Esophagus (tissue), 2 donors: ENCODE data around the gene ARMC9. TPM values are rescaled to one million over a fixed set of nuclear protein-coding genes. Genes with fewer than 3 reads are reported as not detected.

Source experiments
- H3K27ac ChIP-seq, 2 donors: one replicate each; pipeline ENCODE4 v1.5.1; 2013; ENCODE audit warnings: low read depth in 2 of 2, mild to moderate bottlenecking in 2 of 2, inconsistent platforms in 1 of 2, low read length in 1 of 2, moderate library complexity in 1 of 2
- H3K27me3 ChIP-seq, 2 donors: one replicate each; pipeline ENCODE4 v1.6.1; 2013; ENCODE audit warnings: low read length in 2 of 2, control low read depth in 1 of 2, mild to moderate bottlenecking in 1 of 2; ENCODE audit not compliant: insufficient read depth in 2 of 2, control insufficient read depth in 1 of 2
- H3K36me3 ChIP-seq, 2 donors: one replicate each; pipeline ENCODE4 v1.6.1; 2013; ENCODE audit warnings: low read length in 1 of 2; ENCODE audit not compliant: control insufficient read depth in 2 of 2, insufficient read depth in 2 of 2
- H3K4me1 ChIP-seq, 2 donors: one replicate each; pipeline ENCODE4 v1.6.1; 2013; ENCODE audit warnings: low read length in 1 of 2; ENCODE audit not compliant: control insufficient read depth in 2 of 2, insufficient read depth in 2 of 2
- H3K4me3 ChIP-seq, 2 donors: one replicate each; pipeline ENCODE4 v1.5.1; 2013; ENCODE audit warnings: low read length in 2 of 2, mild to moderate bottlenecking in 2 of 2, low read depth in 1 of 2, moderate library complexity in 1 of 2
- H3K9me3 ChIP-seq, 2 donors: one replicate each; pipeline ENCODE4 v1.6.1; 2013; ENCODE audit warnings: mild to moderate bottlenecking in 2 of 2, low read depth in 1 of 2, low read length in 1 of 2, moderate library complexity in 1 of 2; ENCODE audit not compliant: control insufficient read depth in 2 of 2, insufficient read depth in 1 of 2
- WGBS, 2 donors: extraction: QIAGEN DNeasy Blood & Tissue Kit; methylation state at CpG; one replicate each; pipeline ENCODE4 v1.1.7; 2013; 5-methylcytosine and 5-hydroxymethylcytosine counted together
- polyA plus RNA-seq, 2 donors: library from polyadenylated mRNA; stranded (reverse); fragments of 200-250 nt; gene quantifications; one replicate each; pipeline ENCODE4 v1.2.3, GENCODE V29; 2013
- donor health status: healthy with polysubstance abuse.
- donor health status: Bipolar disorder and iron deficiency.

The ARMC9 gene
- polyA plus RNA-seq, 2 donors = 2.9 to 3.6 TPM

DNA sequence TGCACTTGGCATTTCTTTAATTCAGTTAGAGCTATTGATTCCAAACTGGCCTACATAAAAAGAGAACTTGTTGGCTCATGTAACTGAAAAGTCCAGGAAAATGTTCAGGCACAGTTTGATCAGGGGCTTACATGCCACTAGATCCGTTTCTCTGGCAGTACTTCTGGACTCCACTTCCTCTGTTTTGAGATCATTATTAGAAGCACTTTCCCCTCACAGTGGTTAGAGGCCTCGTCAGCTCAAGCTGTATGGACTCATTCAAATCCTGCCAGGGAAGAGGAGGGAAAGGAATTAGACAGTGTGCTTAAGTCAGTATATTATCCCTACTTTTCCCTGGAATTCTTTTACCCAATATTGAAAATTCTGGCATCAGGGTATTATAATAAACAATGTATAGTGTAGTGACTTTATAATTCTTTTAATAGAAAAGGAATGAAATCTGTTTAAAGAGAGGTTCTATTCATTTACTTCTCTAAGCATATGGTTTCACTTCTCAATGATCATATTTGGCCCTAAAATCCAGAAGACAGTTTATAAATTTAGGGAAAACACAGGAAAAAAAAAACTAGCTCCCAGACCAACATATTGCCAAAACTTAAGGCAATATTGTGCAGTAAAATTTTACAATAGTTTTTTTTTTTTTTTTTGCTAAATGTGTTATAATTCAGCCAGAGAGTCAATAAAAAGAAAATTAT, 92.0 kb downstream of the ARMC9 start:
- WGBS, 2 donors = 26 to 38% methylated on average over 2 of the region's 2 CpGs
- Histone ChIP-seq H3K27ac (no peak overlapping the region), H3K27me3 (no peaks in the 10 kb centered on the region), H3K36me3 (no peaks in the 10 kb centered on the region), H3K9me3 (no peaks in the 10 kb centered on the region), H3K4me3 (no peak overlapping the region), H3K4me1 (no peaks in the 10 kb centered on the region)

DNA sequence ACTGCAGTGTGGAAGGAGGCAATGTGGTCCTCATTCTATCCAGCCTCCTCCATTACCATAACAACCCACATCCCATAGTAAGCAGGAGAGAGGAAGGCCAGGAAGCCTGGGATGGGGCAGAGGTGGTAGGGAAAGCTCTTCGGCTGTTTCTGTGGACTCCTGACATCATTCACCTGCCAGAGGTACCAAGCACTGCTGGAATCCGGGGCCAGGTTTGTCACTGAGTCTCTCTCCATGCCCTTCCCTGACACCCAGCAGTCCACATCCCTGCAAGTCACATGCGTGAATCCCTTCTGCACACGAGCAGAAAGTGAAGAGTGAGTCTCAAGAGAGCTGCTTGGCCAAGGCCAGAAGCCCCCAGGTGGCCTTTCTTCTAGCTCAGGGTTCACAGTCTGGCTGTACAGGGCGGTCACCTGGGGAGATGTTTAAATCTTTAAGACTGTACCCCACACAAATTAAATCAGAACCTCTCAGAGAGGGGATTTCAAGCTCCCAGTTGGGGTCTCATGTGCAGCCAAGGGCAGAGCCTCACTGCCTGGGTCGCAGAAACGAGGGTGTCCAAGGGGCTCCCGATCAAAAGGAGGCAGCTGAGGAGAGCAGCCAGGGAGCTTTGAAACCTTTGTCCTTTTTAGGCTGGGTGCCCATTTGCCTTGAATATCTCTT, 94.2 kb downstream of the ARMC9 start:
- H3K36me3 ChIP-seq = peaks cover 0 to 2% of the 10 kb centered on the region in 2 donors
- no peaks in the 10 kb centered on the region for H3K4me1 ChIP-seq
- no peak overlapping the region for H3K27ac ChIP-seq
- no peaks in the 10 kb centered on the region for H3K9me3 ChIP-seq
- no peaks in the 10 kb centered on the region for H3K27me3 ChIP-seq
- WGBS, 2 donors = 88 to 93% methylated on average over 8 of the region's 8 CpGs
- H3K4me3 ChIP-seq = no peak overlapping the region

DNA sequence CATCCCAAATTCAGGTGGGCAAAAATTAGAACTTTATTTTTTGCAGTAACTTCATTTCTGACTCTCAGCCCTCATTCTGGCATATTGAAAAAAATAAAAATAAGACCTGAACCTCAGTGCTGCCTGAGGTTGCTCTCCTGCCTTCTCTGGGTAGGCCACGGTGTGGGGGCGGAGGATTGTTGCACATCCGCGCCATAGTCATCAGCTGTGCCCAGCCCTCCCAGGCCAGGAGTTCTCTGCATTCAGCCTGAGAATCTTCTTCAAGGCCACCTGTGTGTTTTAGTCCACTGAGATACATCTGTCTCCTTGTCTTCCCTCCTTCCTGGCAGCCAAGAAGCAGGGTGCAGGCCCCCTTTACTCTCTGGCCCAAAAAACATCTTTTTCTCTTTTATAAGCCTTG, 94.7 kb downstream of the ARMC9 start:
- Histone ChIP-seq H3K27ac (no peak overlapping the region), H3K4me1 (no peaks in the 10 kb centered on the region), H3K27me3 (no peaks in the 10 kb centered on the region), H3K36me3 (peaks cover 0 to 2% of the 10 kb centered on the region in 2 donors), H3K9me3 (no peaks in the 10 kb centered on the region), H3K4me3 (no peak overlapping the region)
- 91 to 93% methylated on average over 4 of the region's 4 CpGs for WGBS, 2 donors

DNA sequence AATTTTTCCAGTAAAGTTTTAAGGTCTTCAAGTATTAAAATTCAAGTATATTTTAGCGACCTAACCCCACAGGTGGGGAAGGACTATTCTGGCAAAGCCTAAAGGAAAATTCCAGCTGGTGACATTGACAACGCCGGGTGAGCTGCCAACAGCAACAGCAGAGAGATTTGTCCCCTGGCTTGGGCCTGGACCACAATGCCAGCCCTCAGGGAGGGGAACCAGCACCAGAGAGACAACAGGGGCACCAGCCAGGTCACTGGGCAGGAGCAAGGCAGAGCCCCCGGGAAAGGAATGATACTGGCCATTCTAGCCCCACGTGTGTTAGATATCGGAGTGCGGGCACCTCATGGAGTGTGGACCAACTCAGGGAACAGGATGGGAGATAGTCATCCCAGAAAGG, 95.7 kb downstream of the ARMC9 start:
- WGBS, 2 donors = 82 to 83% methylated on average over 7 of the region's 7 CpGs
- Histone ChIP-seq H3K9me3 (no peaks in the 10 kb centered on the region), H3K27ac (no peak overlapping the region), H3K4me3 (no peak overlapping the region), H3K36me3 (peaks cover 0 to 2% of the 10 kb centered on the region in 2 donors), H3K4me1 (no peaks in the 10 kb centered on the region), H3K27me3 (no peaks in the 10 kb centered on the region)

DNA sequence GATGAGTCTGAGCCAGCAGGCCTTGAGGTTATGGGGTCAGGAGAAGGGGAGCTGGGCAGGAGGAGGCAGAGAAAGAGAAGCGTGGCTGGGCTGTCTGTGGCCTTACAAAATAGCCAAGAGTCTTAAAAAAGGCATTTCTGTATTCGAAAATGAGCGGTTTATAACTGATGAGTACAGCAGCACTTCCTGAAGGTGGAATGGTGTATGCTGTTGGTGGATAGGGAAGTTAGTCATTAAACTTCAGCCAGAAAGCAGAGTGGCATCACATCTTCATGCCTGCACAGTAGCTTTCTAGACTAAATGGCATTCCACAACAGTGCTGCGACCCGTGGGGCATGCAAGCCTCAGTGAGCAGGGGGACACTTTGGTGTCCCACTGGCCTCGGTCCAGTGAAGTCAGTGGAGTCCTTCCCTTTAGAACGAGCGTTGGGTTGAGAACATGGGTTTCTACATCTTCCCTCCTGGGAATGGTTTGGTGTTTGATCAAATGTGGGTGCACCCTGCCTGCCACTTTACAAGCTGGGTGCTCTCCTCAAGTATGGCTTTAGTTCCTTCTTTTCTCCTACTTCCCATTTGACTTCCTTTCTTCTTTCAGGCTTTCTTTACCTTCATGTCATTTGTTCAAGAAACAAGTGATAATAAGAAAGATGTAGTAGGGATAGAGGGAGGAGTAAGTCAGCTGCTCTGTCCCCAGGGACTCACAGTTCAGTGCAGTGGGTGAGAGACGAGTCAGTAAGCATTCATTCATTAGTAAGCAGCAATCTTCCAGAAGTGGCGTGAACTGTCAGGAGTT, 96.3 kb downstream of the ARMC9 start:
- Histone ChIP-seq H3K27me3 (no peaks in the 10 kb centered on the region), H3K4me3 (no peak overlapping the region), H3K4me1 (no peaks in the 10 kb centered on the region), H3K9me3 (no peaks in the 10 kb centered on the region), H3K36me3 (peaks cover 0 to 2% of the 10 kb centered on the region in 2 donors), H3K27ac (no peak overlapping the region)
- WGBS, 2 donors = 83% methylated on average over 10 of the region's 10 CpGs

DNA sequence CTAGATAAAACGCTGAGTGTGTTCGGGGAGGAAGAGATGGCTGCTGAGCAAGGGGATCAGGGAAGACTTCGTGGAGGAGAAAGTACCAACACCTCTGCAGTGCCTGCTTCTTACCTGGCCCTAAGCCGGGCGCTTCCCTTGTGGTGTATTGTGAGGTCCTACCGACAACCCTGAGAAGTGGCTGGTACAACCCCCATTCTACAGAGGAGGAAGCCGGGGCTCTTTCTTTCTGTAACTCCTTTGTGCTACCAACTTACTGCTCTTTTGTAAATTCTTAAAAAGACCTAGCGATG, 96.9 kb downstream of the ARMC9 start:
- no peaks in the 10 kb centered on the region for H3K4me1 ChIP-seq
- peaks cover 0 to 2% of the 10 kb centered on the region in 2 donors for H3K36me3 ChIP-seq
- no peaks in the 10 kb centered on the region for H3K27me3 ChIP-seq
- H3K27ac ChIP-seq = no peak overlapping the region
- 88 to 91% methylated on average over 8 of the region's 8 CpGs for WGBS, 2 donors
- no peaks in the 10 kb centered on the region for H3K9me3 ChIP-seq
- no peak overlapping the region for H3K4me3 ChIP-seq

DNA sequence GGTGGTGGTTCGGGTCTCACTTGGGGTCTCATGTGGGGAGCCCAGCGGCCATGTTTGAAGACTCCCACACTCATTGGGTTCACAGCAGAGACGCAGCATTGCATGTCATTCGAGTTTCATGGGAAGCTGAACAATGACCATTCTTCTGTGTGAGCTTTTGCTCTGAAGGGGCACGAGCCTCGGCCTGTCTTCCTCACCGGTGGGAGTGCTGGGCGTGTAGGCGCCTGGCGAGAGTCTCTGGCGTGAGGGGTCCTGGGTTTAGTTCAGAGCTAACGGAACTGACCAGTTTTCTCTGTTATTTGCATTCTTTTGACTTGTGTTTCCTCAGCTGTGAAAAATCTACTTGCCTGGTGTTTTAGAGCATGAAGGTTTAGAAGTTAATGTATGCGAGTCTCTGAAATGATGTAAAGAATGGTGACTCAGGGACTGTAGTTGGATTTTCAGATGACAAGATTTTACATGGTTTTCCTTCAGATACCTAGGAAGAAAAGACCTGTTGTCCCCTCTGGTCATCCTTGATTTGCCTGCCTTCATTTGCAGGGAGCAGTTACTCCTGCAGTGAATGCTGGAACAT, 98.1 kb downstream of the ARMC9 start:
- Histone ChIP-seq H3K36me3 (peaks cover 0 to 2% of the 10 kb centered on the region in 2 donors), H3K9me3 (no peaks in the 10 kb centered on the region), H3K4me3 (no peak overlapping the region), H3K27me3 (no peaks in the 10 kb centered on the region), H3K27ac (no peak overlapping the region), H3K4me1 (no peaks in the 10 kb centered on the region)
- WGBS, 2 donors = 93 to 94% methylated on average over 13 of the region's 13 CpGs

DNA sequence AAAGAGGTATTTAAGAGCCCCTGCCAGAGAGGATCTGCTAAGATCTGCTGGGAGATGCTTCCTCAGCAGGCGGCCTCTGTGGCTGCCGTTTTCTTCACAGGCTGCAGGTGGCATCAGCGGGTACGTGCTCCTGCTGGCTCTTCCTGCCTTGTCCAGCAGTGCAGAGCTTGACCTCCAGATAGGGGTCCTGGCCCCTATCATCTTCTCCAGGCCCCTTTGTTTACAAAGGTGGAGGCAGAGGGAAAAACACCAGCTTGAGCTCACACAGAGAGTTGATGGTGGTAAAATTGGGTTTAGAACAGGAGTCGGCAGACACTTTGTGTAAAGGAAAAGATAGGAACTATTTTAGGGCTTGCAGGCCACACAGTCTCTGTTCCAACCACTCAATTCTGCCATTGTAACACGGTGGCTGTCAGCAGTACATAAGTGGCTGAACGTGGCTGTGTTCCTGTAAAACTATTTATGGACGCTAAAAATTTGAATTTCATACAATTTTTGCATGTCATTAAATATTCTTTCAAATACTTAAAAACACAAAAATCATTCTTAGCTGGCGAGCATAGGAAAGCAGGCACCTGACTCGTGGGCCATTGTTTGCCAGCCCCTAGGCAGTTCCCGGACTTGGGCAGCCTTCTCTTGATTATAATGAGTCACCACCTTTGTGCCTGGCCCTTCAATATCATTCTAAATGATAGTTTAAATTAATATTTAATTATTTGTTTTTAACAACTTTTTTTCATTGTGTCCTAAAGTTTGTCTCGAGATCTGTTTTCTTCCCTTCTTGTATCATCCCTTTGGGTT, 98.9 kb downstream of the ARMC9 start:
- Histone ChIP-seq H3K4me1 (no peaks in the 10 kb centered on the region), H3K36me3 (peaks cover 0 to 2% of the 10 kb centered on the region in 2 donors), H3K4me3 (no peak overlapping the region), H3K9me3 (no peaks in the 10 kb centered on the region), H3K27ac (no peak overlapping the region), H3K27me3 (no peaks in the 10 kb centered on the region)
- WGBS, 2 donors = 48 to 56% methylated on average over 12 of the region's 12 CpGs

DNA sequence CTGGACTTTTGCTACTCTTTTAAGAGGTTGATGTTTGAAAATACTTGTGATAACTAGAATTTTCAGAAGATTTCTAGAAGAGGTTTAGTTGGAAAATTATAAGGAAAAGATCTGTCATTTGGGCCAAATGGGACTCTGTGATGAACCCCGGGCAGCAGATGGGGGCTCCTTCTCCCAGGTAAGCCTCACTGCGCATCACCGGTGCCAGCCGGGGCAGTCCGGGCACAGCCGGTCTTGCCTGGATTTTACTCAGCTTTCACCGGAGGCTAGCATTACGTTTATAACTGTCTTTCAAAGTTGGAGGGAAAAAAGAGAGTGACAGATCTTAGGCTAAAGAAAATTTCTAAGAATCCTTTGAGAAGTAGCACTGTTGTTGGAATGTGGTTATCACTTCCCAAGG, 99.7 kb downstream of the ARMC9 start:
- Histone ChIP-seq H3K27ac (no peak overlapping the region), H3K27me3 (no peaks in the 10 kb centered on the region)
- WGBS, 2 donors = 94 to 95% methylated on average over 8 of the region's 8 CpGs

More for the DNA sequence above, 99.7 kb downstream of the ARMC9 start:
- Histone ChIP-seq H3K9me3 (no peaks in the 10 kb centered on the region), H3K4me3 (no peak overlapping the region), H3K4me1 (no peaks in the 10 kb centered on the region), H3K36me3 (peaks cover 0 to 2% of the 10 kb centered on the region in 2 donors)
